Midbrain (tissue), 1 donor: ENCODE measurements around the gene KCNK4.

Experiments used
- DNase-seq: peaks from one replicate; lab custom pipeline; 2025; lab: John Stamatoyannopoulos, UW

The KCNK4 gene

DNA sequence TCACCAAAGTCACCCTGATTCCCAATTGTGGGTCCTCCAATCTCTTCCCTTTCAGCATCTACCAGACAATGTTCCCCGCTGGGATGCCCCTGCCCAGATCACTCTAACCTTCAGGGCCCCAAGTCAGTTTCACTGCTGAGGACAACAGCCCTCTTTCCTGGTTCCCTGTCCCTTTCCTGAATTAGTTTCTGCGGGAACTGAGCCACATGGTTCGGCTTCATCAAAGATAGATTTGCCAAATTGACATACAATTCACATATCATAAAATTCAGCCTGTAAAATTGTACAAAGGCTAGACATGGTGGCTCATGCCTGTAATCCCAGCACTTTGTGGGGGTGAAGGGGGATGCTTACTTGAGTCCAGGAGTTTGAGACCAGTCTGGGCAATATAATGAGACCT is 36.9 kb downstream of the KCNK4 start:
- no peak for DNase-seq

DNA sequence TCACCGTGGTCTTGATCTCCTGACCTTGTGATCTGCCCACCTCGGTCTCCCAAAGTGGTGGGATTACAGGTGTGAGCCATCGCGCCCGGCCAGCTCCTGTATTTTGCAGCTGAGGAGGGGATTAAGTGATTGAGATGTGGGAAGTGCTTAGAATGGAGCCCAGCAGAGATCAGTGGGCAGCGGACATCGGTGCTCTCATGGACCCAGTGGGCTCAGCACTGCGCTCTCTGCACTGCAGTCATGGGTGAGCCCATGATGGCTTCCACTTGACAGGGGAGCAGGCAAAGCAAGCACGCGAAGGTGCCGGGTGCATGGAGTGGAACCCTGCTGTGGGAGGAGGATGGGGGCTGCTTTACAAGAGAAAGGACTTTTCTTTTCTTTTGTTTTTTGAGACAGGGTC is 39.8 kb downstream of the KCNK4 start:
- no peak for DNase-seq

DNA sequence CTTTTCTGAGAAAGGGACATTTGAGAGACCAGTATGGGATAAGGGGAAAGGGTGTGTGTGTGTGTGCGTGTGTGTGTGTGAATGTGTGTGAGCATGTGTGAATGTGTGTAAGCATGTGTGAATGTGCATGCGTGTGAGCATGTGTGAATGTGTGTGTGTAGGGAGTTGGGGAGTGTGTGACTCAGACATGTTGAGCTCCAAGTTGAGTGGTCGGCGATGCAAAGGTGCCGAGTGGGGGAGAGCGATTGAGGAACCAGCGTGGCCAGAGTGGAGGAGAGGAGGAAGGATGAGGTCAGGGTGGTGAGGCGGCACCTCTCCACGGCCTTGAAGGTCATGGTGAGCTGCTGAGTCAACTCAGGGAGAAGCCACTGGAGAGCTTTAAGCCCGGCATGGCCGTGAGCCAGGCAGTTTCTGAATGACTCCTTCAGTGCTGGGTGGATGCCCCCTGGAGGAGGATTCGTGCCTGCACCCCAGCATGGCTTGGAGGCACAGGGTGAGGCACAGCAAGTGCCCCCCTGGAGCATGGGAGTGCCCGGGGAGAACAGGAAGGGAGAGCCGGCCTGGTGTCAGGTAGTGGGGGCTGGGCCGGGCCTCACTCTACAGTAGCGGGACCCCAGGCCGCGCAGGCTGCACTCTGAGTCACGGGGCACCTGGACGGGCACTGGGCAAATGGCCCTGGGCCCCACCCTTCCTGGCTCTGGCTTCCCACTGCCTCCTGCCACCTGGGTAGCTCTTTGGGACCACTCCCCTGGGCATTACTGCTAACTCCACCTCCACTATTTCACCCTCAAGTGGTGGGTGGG is 40.7 kb downstream of the KCNK4 start:
- no peak for DNase-seq

- no peak for DNase-seq
Measured at GRCh38 chr11:64333556-64333955, 42.5 kb downstream of the KCNK4 start.

- DNase-seq, result no peak
Measured at GRCh38 chr11:64334764-64335735, 43.9 kb downstream of the KCNK4 start.

GRCh38 chr11:64337538-64338249 is 46.6 kb downstream of the KCNK4 start:
- DNase-seq, result no peak

GRCh38 chr11:64338716-64339115 is 47.6 kb downstream of the KCNK4 start:
- no peak for DNase-seq

GRCh38 chr11:64339286-64339685 is 48.2 kb downstream of the KCNK4 start:
- no peak for DNase-seq

GRCh38 chr11:64339754-64340408 is 48.8 kb downstream of the KCNK4 start, which contains the start of gene CCDC88B:
Gene CCDC88B, plus strand, starts transcription at chr11:64340204. Its CDS starts 63 bp downstream, at chr11:64340267.
- no peak for DNase-seq

- no peak for DNase-seq
Measured at GRCh38 chr11:64340671-64341335, 49.7 kb downstream of the KCNK4 start.

- DNase-seq, result no peak
Measured at GRCh38 chr11:64341429-64341828, 50.3 kb downstream of the KCNK4 start.

- peak; percentile 67 for DNase-seq
Measured at GRCh38 chr11:64341851-64342791, 51.0 kb downstream of the KCNK4 start.

DNA sequence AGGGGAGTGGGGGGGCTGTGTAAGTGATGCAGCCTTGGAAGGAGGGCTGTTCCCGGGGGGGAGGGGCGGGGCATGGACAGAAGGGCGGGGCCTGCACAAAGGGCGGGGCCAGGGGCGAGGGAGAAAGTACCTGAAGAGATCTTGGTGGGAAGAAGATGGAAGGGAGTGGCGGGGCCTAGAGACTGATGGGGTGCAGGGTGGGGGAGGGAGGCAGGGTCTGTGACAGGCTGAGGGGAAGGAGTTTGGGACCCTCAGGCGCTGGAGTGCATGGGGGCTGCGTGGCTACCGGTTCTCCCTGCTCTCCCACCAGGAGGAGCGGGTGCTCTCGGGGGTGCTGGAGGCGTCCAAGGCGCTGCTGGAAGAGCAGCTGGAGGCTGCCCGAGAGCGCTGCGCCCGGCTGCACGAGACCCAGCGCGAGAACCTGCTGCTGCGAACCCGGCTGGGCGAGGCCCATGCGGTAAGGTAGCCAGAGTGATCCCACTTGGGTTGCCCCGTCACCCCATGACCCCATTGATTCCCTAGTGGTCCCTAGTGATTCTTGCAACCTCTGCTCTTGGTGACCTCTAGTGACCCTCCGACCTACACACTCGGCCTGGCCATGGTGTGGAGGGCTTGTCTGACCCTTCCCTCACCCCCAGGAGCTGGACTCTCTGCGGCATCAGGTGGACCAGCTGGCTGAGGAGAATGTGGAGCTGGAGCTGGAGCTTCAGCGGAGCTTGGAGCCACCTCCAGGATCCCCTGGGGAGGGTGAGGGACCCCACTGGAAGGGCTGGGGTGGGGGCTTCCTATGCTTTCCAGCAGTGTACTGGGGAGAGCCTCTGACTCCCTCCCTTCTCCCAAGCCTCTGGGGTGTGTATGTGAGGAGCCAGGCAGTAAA is 52.0 kb downstream of the KCNK4 start:
- DNase-seq, result no peak

- DNase-seq, result no peak
Measured at GRCh38 chr11:64343767-64344559, 52.9 kb downstream of the KCNK4 start.

DNA sequence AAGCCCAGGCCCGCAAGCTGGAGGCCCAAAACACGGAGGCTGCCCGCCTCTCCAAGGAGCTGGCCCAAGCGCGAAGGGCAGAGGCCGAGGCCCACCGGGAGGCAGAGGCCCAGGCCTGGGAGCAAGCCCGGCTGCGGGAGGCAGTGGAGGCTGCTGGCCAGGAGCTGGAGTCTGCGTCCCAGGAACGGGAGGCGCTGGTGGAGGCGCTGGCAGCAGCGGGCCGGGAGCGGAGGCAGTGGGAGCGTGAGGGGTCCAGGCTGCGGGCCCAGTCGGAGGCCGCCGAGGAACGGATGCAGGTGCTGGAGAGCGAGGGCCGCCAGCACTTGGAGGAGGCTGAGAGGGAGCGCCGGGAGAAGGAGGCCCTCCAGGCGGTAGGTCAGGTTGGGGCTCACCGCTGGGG is 53.7 kb downstream of the KCNK4 start:
- no peak for DNase-seq

- DNase-seq, result no peak
Measured at GRCh38 chr11:64347193-64347867, 56.2 kb downstream of the KCNK4 start.

GRCh38 chr11:64348383-64349024 is 57.4 kb downstream of the KCNK4 start:
- no peak for DNase-seq
